ENCODE results near the gene SHISAL1. TPM values are rescaled to one million over a fixed set of nuclear protein-coding genes. Genes with fewer than 3 reads are reported as not detected.

The SHISAL1 gene
- total RNA-seq, 2 experiments from 2014 or later = not detected

GRCh38 chr22:44254811-44255210, 57.9 kb downstream of the SHISAL1 start:
- H3K36me3 Mint-ChIP-seq (ENCODE audit: low read depth) = no peaks in the 10 kb centered on the region

GRCh38 chr22:44249376-44250147, 63.2 kb downstream of the SHISAL1 start:
- ChIA-PET CTCF (no interaction called here), POLR2A (no interaction called here)
- Mint-ChIP-seq H3K27me3 (peaks cover 18% of the 10 kb centered on the region), H3K27ac (no peak overlapping the region), H3K4me3 (no peak overlapping the region), H3K4me1 (ENCODE audit: low read depth) (no peaks in the 10 kb centered on the region), H3K36me3 (ENCODE audit: low read depth) (no peaks in the 10 kb centered on the region), H3K9me3 (peaks cover 9% of the 10 kb centered on the region)
- no peak for DNase-seq
- Histone ChIP-seq H3K4me1 (ENCODE audit: insufficient read depth, low read length) (no peaks in the 10 kb centered on the region), H3K27me3 (ENCODE audit: control insufficient read depth in 1 of 2, insufficient read depth in 2 of 2, low read length in 2 of 2) (peaks cover 0 to 3% of the 10 kb centered on the region in 2 experiments), H3K9me3 (ENCODE audit: control insufficient read depth in 1 of 2, insufficient read depth in 1 of 2, low read length in 2 of 2) (peaks cover 6 to 15% of the 10 kb centered on the region in 2 experiments), H3K4me3 (ENCODE audit: low read length) (no peak overlapping the region), H3K27ac (ENCODE audit: low read depth in 1 of 2, low read length in 2 of 2) (no peak overlapping the region), H3K36me3 (ENCODE audit: insufficient read depth, low read length) (no peaks in the 10 kb centered on the region)
- intact Hi-C loops (cut with DNase I, micrococcal nuclease) = no loop called here
- no peak for TF ChIP-seq CTCF (IDR thresholded peaks at IDR 0.05)
- no peak for ATAC-seq (ENCODE audit: poor library complexity)

More at GRCh38 chr22:44254811-44255210, 57.9 kb downstream of the SHISAL1 start:
- H3K9me3 Mint-ChIP-seq = peaks cover 6% of the 10 kb centered on the region
- no peak overlapping the region for H3K27ac Mint-ChIP-seq
- Histone ChIP-seq H3K27me3 (ENCODE audit: control insufficient read depth in 1 of 2, insufficient read depth in 2 of 2, low read length in 2 of 2) (peaks cover 0 to 2% of the 10 kb centered on the region in 2 experiments), H3K36me3 (ENCODE audit: insufficient read depth, low read length) (no peaks in the 10 kb centered on the region), H3K27ac (ENCODE audit: low read depth in 1 of 2, low read length in 2 of 2) (no peak overlapping the region), H3K4me3 (ENCODE audit: low read length) (no peak overlapping the region), H3K4me1 (ENCODE audit: insufficient read depth, low read length) (no peaks in the 10 kb centered on the region), H3K9me3 (ENCODE audit: control insufficient read depth in 1 of 2, insufficient read depth in 1 of 2, low read length in 2 of 2) (peaks cover 0 to 1% of the 10 kb centered on the region in 2 experiments)
- H3K4me3 Mint-ChIP-seq = no peak overlapping the region
- ChIA-PET POLR2A (no interaction called here), CTCF (no interaction called here)
- peaks cover 7% of the 10 kb centered on the region for H3K27me3 Mint-ChIP-seq
- DNase-seq (no peak), ATAC-seq (ENCODE audit: poor library complexity) (no peak)
- no peaks in the 10 kb centered on the region for H3K4me1 Mint-ChIP-seq (ENCODE audit: low read depth)
- intact Hi-C loops (cut with DNase I, micrococcal nuclease) = no loop called here
- TF ChIP-seq CTCF (IDR thresholded peaks at IDR 0.05) = no peak

GRCh38 chr22:44248926-44249325, 63.8 kb downstream of the SHISAL1 start:
- no peak overlapping the region for H3K4me3 Mint-ChIP-seq
- H3K36me3 ChIP-seq (ENCODE audit: insufficient read depth, low read length) = no peaks in the 10 kb centered on the region
- no peaks in the 10 kb centered on the region for H3K4me1 Mint-ChIP-seq (ENCODE audit: low read depth)
- POLR2A ChIA-PET = no interaction called here
- no peak for DNase-seq
- no peak for ATAC-seq (ENCODE audit: poor library complexity)
- CTCF ChIA-PET = no interaction called here
- H3K4me1 ChIP-seq (ENCODE audit: insufficient read depth, low read length) = no peaks in the 10 kb centered on the region
- peaks cover 0 to 9% of the 10 kb centered on the region in 2 experiments for H3K27me3 ChIP-seq (ENCODE audit: control insufficient read depth in 1 of 2, insufficient read depth in 2 of 2, low read length in 2 of 2)
- peaks cover 24% of the 10 kb centered on the region for H3K27me3 Mint-ChIP-seq
- no peak for TF ChIP-seq CTCF (IDR thresholded peaks at IDR 0.05)
- intact Hi-C loops (cut with DNase I, micrococcal nuclease) = no loop called here
- H3K9me3 ChIP-seq (ENCODE audit: control insufficient read depth in 1 of 2, insufficient read depth in 1 of 2, low read length in 2 of 2) = peaks cover 6 to 15% of the 10 kb centered on the region in 2 experiments
- H3K27ac ChIP-seq (ENCODE audit: low read depth in 1 of 2, low read length in 2 of 2) = no peak overlapping the region
- H3K27ac Mint-ChIP-seq = no peak overlapping the region
- peaks cover 9% of the 10 kb centered on the region for H3K9me3 Mint-ChIP-seq
- H3K36me3 Mint-ChIP-seq (ENCODE audit: low read depth) = no peaks in the 10 kb centered on the region
- no peak overlapping the region for H3K4me3 ChIP-seq (ENCODE audit: low read length)
